ENCODE measurements around the gene CARMIL1.

The CARMIL1 gene

DNA sequence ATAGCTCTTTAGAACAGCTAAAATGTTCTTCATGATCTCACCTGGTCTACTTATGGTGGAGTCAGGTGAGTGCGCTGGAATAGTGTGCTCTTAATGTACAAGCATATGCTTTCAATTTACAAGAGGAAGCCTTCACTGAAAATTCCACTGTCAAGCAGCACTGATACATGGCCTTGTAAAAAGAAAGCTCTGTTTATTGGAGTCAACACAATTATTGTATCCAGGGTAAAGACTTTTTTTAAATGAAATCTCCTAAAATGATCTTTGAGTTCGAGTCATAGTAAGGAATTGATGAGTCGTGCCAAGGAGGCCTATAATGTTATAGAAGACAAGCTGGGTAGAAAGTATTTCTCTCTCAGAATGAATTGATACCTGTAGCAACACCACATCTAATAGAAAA, 41.6 kb upstream of the CARMIL1 start:
- no peak overlapping the region for H3K27ac ChIP-seq (ENCODE audit: poor library complexity, severe bottlenecking)
- H3K9me3 ChIP-seq (ENCODE audit: severe bottlenecking), result no peaks in the 10 kb centered on the region
- H3K4me3 ChIP-seq (ENCODE audit: severe bottlenecking), result no peak overlapping the region
- TF ChIP-seq, protein P1, sequence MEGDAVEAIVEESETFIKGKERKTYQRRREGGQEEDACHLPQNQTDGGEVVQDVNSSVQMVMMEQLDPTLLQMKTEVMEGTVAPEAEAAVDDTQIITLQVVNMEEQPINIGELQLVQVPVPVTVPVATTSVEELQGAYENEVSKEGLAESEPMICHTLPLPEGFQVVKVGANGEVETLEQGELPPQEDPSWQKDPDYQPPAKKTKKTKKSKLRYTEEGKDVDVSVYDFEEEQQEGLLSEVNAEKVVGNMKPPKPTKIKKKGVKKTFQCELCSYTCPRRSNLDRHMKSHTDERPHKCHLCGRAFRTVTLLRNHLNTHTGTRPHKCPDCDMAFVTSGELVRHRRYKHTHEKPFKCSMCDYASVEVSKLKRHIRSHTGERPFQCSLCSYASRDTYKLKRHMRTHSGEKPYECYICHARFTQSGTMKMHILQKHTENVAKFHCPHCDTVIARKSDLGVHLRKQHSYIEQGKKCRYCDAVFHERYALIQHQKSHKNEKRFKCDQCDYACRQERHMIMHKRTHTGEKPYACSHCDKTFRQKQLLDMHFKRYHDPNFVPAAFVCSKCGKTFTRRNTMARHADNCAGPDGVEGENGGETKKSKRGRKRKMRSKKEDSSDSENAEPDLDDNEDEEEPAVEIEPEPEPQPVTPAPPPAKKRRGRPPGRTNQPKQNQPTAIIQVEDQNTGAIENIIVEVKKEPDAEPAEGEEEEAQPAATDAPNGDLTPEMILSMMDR (IDR thresholded peaks at IDR 0.05; ENCODE audit: poor library complexity, severe bottlenecking), result no peak
- H3K27me3 ChIP-seq (ENCODE audit: insufficient read depth, poor library complexity, severe bottlenecking), result no peaks in the 10 kb centered on the region
- ATAC-seq (ENCODE audit: low read depth), result no peak
- H3K4me1 ChIP-seq (ENCODE audit: insufficient read depth, poor library complexity, severe bottlenecking), result no peaks in the 10 kb centered on the region
- H3K36me3 ChIP-seq (ENCODE audit: low read depth), result no peaks in the 10 kb centered on the region
- no peak for DNase-seq (ENCODE audit: low spot score)

DNA sequence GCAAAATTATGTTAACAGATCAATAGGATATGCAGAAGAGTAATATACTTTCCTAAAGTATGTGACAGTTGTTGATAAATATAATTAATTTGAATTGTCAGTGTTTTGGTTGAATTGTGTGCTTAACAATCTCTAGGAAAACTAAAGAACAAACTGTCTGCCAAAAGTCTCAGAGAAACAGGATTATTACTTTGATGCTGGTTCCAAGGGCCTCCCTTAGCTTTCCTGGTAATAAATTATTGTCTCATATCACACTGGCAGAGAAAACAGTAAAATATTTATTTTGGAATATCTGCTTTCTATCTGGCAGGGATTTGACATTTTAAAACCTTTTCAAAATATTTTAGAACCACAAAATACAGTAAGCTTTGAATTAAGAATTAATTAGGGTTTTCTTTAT, 40.1 kb upstream of the CARMIL1 start:
- H3K4me3 ChIP-seq (ENCODE audit: severe bottlenecking), result no peak overlapping the region
- TF ChIP-seq, protein P1 (IDR thresholded peaks at IDR 0.05; ENCODE audit: poor library complexity, severe bottlenecking), result no peak
- no peaks in the 10 kb centered on the region for H3K4me1 ChIP-seq (ENCODE audit: insufficient read depth, poor library complexity, severe bottlenecking)
- ATAC-seq (ENCODE audit: low read depth), result no peak
- DNase-seq (ENCODE audit: low spot score), result no peak
- no peaks in the 10 kb centered on the region for H3K36me3 ChIP-seq (ENCODE audit: low read depth)
- no peaks in the 10 kb centered on the region for H3K27me3 ChIP-seq (ENCODE audit: insufficient read depth, poor library complexity, severe bottlenecking)
- H3K27ac ChIP-seq (ENCODE audit: poor library complexity, severe bottlenecking), result no peak overlapping the region
- no peaks in the 10 kb centered on the region for H3K9me3 ChIP-seq (ENCODE audit: severe bottlenecking)

DNA sequence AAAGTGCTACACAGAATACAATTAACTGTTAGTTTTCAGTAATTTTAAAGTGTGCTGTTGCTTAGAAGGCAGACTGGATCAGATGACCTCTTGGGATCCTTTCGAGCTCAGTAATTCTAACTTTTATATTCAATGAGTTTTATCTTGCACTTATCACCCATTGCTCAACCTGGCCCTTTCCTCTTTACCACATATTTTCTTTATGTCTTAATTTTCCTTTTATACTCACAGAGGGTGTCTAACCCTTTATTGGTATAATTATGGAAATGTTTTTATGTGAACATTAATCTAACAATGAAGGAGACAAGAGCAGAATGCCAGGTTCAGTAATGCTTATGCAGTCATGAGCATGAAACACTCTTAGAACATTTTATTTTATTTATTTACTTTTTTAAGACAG, 39.7 kb upstream of the CARMIL1 start:
- no peaks in the 10 kb centered on the region for H3K36me3 ChIP-seq (ENCODE audit: low read depth)
- no peak overlapping the region for H3K27ac ChIP-seq (ENCODE audit: poor library complexity, severe bottlenecking)
- TF ChIP-seq, protein P1 (IDR thresholded peaks at IDR 0.05; ENCODE audit: poor library complexity, severe bottlenecking), result no peak
- no peak overlapping the region for H3K4me3 ChIP-seq (ENCODE audit: severe bottlenecking)
- H3K4me1 ChIP-seq (ENCODE audit: insufficient read depth, poor library complexity, severe bottlenecking), result no peaks in the 10 kb centered on the region
- DNase-seq (ENCODE audit: low spot score) (no peak), ATAC-seq (ENCODE audit: low read depth) (no peak)
- no peaks in the 10 kb centered on the region for H3K9me3 ChIP-seq (ENCODE audit: severe bottlenecking)
- H3K27me3 ChIP-seq (ENCODE audit: insufficient read depth, poor library complexity, severe bottlenecking), result no peaks in the 10 kb centered on the region

DNA sequence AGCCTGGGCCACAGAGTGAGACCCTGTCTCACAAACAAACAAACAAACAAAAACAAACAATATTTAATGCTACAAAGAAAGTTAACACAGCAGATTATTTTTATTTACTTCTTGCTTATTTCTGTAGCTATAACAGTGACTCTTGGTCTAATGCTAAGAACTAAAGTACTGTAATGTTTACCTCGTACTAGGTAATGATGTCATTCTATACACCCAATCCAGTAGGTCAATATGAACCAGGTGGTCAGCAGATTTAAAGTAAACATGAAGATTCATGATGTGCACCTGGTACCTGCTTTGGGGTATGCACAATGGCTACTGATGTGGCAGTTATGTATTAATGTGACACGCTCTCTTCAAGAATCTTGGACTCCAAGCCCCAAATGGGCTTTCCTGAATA, 36.6 kb upstream of the CARMIL1 start:
- H3K9me3 ChIP-seq (ENCODE audit: severe bottlenecking), result no peaks in the 10 kb centered on the region
- H3K36me3 ChIP-seq (ENCODE audit: low read depth), result no peaks in the 10 kb centered on the region
- DNase-seq (ENCODE audit: low spot score) (no peak), ATAC-seq (ENCODE audit: low read depth) (no peak)
- TF ChIP-seq, protein P1 (IDR thresholded peaks at IDR 0.05; ENCODE audit: poor library complexity, severe bottlenecking), result no peak
- no peaks in the 10 kb centered on the region for H3K4me1 ChIP-seq (ENCODE audit: insufficient read depth, poor library complexity, severe bottlenecking)
- no peaks in the 10 kb centered on the region for H3K27me3 ChIP-seq (ENCODE audit: insufficient read depth, poor library complexity, severe bottlenecking)
- no peak overlapping the region for H3K27ac ChIP-seq (ENCODE audit: poor library complexity, severe bottlenecking)
- H3K4me3 ChIP-seq (ENCODE audit: severe bottlenecking), result no peak overlapping the region

DNA sequence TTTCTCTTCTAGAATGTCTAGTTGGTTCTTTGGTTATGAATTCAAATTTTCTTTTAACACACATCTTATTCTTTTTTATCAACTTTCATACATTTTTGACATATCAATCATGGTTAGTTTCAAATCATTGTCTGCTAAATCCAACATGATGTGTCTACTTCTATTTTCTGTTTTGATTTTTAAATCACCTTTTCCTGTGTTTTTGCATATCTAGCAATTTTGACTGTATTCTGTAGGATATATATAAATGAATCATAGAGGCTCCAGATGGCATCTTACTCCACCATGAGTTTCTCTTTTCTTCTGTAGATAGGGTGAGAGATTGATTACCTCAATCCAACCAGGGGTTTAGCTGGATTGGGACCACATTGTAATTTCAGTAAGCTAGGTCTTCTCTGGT, 34.3 kb upstream of the CARMIL1 start:
- no peaks in the 10 kb centered on the region for H3K9me3 ChIP-seq (ENCODE audit: severe bottlenecking)
- no peak for DNase-seq (ENCODE audit: low spot score)
- no peaks in the 10 kb centered on the region for H3K36me3 ChIP-seq (ENCODE audit: low read depth)
- H3K4me1 ChIP-seq (ENCODE audit: insufficient read depth, poor library complexity, severe bottlenecking), result no peaks in the 10 kb centered on the region
- ATAC-seq (ENCODE audit: low read depth), result no peak
- H3K27ac ChIP-seq (ENCODE audit: poor library complexity, severe bottlenecking), result no peak overlapping the region
- TF ChIP-seq, protein P1 (IDR thresholded peaks at IDR 0.05; ENCODE audit: poor library complexity, severe bottlenecking), result no peak
- no peak overlapping the region for H3K4me3 ChIP-seq (ENCODE audit: severe bottlenecking)
- H3K27me3 ChIP-seq (ENCODE audit: insufficient read depth, poor library complexity, severe bottlenecking), result no peaks in the 10 kb centered on the region
